ENCODE results near the gene PGM2.
"Not testable (repeated sequence)": the region's sequence is repeated elsewhere in the genome, so short reads cannot be mapped to it uniquely, and the experiment has no call there.

PGM2 gene

DNA sequence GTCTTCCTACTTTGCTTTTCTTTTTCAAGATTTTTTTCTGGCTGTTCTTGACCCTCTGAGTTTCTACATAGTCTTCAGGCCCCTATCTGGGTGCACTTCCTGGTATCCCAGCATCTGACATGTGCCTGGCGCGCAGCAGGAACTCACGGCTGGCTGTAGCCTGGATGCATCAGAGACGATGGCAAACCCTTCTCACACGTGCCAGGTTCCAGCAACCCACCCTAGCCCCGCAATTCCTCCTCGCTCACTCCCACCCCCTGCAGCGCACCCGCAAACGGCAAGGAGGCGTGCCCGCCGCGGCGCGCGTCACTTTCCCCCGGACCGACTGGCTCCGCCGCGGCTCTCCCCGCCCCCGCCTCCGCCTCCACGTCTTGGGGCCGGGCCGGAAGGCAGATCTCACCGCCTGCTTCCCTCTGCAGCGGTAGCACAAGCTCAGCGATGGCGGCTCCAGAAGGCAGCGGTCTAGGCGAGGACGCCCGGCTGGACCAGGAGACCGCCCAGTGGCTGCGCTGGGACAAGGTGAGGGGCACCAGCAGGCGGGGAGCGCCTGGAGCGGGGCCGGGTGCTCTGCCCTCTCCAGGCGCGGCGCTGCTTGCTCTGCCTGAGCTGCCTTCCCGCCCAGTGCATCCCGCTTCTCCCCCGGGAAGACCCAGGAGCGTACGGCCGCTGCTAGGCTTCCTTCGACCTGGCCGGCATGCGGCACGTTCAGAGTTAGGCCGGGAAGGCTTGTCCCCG, at the start of gene PGM2:
TSS of gene PGM2 (plus strand) at position 392 of the 735 bp plus-strand sequence. CDS start at position 439, 47 bp downstream.
- peak; percentile 84 for DNase-seq

GRCh38 chr4:37779896-37780295, 46.6 kb upstream of the PGM2 start:
- DNase-seq: no peak

- no peak for DNase-seq
These were observed 45.9 kb upstream of the PGM2 start for GRCh38 chr4:37780444-37781130.

DNA sequence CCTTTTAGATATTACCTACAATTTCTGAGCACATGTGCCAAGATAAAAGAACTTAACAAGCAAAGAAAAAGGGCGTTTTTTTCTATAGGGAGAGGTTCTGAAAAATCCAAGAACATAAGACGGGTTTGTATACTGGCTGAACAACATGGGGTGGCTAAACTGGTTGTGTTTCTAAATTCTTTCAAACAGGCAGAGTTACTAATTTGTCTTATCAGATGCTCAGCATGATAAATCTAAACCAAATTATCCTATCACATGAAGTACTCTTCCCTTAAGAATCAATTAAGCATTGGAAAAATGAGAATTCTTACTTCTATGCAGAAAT, 45.4 kb upstream of the PGM2 start:
- DNase-seq: no peak

DNA sequence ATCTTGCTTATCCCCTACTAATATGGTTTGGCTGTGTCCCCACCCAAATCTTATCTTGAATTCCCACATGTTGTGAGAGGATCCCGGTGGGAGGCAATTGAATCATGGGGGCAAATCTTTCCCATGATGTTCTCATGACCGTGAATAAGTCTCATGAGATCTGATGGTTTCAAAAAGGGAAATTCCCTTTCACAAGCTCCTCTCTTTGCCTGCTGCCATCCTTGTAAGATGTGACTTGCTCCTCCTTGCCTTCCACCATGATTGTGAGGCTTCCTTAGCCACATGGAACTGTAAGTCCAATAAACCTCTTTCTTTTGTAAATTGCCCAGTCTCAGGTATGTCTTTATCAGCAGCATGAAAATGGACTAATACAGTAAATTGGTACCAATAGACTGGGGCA, 40.2 kb upstream of the PGM2 start:
- not testable (repeated sequence) for DNase-seq

DNA sequence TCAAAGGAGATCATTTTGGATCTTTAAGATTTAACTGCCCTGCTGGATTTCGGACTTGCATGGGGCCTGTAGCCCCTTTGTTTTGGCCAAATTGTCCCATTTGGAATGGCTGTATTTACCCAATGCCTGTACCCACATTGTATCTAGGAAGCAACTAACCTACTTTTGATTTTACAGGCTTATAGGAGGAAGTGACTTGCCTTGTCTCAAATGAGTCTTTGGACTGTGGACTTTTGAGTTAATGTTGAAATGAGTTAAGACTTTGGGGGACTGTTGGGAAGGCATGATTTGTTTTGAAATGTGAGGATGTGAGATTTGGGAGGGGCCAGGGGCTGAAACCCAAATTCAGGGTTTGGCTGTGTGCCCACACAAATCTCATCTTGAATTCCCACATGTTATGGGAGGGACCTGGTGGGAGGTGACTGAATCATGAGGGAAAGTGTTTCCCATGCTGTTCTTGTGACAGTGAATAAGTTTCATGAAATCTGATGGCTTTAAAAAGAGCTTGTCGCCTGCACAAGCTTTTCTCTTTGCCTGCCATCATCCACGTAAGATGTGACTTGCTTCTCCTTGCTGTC, 38.5 kb upstream of the PGM2 start:
- DNase-seq: not testable (repeated sequence)

GRCh38 chr4:37788819-37789218, 37.7 kb upstream of the PGM2 start:
- DNase-seq: no peak

DNA sequence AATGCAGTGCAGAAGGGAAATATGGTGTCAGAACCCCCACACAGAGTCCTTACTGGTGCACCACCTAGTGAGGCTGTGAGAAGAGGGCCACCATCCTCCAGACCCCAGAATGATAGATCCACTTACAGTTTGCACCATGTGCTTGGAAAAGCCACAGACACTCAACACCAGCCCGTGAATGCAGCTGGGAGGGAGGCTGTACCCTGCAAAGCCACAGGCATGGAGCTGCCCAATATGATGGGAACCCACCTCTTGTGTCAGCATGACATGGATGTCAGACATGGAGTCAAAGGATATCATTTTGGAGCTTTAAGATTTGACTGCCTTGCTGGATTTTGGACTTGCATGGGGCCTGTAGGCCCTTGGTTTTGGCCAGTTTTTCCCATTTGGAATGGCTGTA, 34.2 kb upstream of the PGM2 start:
- DNase-seq: no peak

DNA sequence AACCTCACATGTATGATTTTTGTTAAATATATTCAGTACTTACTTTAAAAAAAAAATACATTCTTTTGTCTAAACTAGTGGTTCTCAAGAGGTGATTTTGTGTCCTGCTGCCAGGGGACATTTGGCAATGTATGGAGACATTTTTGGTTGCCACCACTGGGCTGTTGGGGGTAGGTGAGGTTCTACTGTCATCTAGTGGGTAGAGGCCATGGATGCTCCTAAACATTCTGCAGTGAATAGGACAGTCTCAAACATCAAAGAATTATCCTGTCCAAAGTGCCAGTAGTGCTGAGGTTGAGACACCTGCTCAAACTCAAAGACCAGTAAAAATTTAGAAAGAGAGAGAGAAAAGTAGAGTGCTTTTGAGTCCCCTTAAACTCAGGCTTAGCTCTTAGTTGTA, 32.9 kb upstream of the PGM2 start:
- no peak for DNase-seq

DNA sequence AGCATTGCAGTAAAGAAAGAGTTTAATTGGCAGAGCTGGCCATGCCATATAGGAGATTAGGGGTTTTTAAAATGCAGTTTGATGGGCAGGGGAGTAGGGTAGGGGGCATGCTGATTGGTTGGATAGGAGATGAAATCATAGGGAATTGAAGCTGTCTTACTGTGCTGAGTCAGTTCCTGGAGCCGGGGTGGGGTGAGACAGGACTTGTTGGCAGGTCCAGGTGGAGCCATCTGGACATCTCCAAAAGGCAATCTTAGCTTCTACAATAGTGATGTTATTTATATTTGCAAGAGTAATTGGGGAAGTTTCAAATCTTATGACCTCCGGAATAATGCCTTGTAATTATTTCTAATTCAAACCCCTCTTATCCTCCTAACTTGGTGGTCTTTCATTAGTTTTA, 32.4 kb upstream of the PGM2 start:
- no peak for DNase-seq

DNA sequence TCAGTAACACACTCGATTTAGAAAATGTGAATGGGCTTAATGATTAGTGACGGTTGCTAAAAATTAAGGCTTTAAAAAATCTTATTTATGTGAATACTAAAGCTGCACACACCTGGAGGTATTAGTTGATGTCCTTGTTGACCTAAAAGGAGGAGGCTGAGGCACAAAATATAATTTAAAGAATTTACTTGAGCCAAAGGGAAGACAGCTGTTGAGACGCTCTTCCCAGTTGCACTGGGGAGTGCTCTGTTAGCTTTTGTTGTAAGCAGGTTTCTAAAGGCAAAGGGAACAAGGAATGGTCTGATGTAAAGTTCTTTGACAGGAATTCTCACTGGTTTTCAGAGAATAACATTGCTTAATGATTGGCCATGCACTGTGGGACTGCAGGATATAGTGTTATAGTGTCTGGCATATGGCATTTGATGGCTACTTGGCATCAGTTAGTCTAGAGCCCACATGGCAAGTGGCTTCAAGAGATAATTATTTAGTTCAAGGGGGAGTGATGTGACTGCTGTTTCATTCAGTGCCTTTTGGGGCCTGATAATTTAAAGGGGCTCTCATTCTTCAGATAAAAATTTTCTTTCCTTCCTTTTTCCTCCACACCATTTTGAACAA, 30.8 kb upstream of the PGM2 start:
- DNase-seq: no peak

- no peak for DNase-seq
These were observed 29.1 kb upstream of the PGM2 start for GRCh38 chr4:37797374-37797773.

GRCh38 chr4:37797923-37798322, 28.6 kb upstream of the PGM2 start:
- no peak for DNase-seq

GRCh38 chr4:37798616-37799015, 27.9 kb upstream of the PGM2 start:
- DNase-seq: no peak

GRCh38 chr4:37799941-37800554, 26.4 kb upstream of the PGM2 start:
- DNase-seq: no peak

DNA sequence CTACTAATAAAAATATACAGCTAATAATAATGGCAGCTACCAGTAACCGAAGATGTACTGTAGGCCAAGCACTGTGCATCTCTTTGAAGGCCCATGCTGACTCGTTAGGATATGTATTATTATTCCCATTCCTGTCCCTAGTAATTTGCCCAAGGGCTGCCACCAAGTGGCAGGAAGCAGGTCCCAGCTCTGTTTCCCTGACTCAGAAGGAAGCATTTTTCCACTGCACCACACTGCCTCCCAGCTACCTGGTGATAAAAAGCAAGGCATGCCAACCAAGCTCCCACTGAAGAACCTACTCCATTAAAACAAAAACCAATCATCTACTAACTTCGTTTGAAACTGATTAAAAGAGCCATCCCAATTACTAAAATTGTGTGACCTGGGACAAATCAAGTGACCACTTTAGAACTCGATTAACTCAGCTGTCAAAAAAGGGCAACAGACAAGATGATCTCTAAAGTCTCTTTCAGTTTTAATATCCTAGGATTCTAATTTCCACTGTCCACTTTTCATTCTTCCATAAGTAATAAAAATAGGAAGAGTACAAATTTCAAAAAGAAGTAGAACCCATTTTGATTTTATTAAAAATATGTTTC, 24.3 kb upstream of the PGM2 start:
- peak; percentile 83 for DNase-seq

- DNase-seq: peak; percentile 57
These were observed 23.0 kb upstream of the PGM2 start for GRCh38 chr4:37803348-37803973.

DNA sequence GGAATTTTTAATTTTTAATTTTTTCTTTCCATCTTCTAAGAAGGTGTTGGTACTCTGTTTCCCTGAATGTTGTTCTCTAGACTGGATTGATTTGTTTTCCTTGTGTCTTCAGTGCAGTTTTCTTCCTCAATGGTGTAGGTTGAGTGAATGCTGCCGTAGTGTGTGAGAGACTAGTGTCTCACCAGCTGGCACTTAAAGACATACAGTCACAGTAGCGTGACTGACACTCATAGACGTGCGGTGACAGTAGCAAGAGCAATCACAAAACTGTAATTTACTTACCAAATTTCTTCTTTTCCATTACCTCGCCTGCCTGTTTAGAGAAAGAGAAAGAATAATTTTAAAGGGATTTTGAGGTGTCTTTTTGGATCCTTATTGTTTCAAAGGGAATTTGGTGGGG, 21.4 kb upstream of the PGM2 start:
- DNase-seq: no peak

DNA sequence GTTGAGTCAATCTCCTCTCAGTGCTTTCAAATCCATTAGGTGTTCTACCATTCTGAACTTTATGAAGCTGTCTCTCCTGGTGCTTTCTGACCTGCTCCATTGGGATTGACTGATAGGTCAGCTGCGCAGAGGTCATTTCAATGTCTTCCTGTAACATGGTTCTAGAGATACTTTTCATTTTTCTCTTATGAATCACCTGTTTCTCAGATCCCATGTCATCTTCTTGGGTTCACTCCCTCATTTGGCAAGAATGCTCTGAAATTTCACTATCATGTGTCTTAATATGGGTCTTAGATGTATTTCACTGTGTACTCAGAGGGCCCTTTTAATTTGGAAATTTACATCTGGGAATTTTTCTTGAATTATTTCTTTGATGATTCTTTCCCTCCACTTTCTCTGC, 13.8 kb upstream of the PGM2 start:
- DNase-seq: no peak

DNA sequence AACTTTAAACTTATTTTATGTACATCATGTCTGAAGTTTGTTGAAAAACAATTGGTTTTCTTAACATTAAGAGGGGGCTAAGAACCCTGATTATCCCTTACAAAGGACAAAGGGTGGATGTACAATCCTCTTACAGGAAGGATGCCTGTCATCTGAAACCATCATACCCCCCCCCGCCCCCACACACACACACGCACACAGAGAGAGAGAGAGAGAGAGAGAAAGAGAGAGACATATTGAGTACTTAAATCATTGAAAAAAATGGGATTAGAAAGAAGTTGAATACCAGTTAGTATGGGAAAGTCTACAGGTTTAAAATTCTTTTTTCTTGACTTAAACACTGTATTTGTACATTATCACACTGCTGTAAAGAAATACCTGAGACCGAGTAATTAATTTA, 10.9 kb upstream of the PGM2 start:
- peak; percentile 29 for DNase-seq

DNA sequence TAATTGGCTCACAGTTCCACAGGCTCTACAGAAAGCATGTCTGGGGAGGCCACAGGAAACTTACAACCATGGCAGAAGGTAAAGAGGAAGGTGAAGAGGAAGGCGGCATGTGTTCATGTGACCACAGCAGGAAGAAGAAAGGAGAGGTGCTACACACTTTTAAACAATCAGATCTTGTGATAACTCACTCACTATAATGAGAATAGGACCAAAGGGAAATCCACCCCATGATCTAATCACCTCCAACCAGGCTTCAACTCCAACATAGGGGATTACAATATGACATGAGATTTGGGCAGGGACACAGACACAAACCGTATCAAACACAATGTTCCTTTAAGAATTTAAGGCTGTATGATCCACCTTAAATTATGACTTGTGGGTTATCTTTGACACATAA, 10.5 kb upstream of the PGM2 start:
- DNase-seq: peak; percentile 18

GRCh38 chr4:37816719-37817118, 9.8 kb upstream of the PGM2 start:
- no peak for DNase-seq

GRCh38 chr4:37818752-37819151, 7.7 kb upstream of the PGM2 start:
- no peak for DNase-seq
